Measurements from ENCODE around the gene UGDH. TPM values are rescaled to one million over a fixed set of nuclear protein-coding genes. Genes with fewer than 3 reads are reported as not detected.
A peak's percentile ranks its signal among the peaks of the same experiment; 100 is the strongest.

Gene UGDH
- total and polyA plus RNA-seq, 2 of the 13 experiments (the other 11 are each of a cell fraction or from before 2014, with no cell fraction given), result 99.0 to 384 TPM

GRCh38 chr4:39527296-39528060, at the start of gene UGDH (continued):
- TF ChIP-seq TEF (CRISPR knock-in tag; IDR thresholded peaks at IDR 0.05), result peak; percentile 86; the same call in 1 of the 2 replicates
- TF ChIP-seq ZFAT (CRISPR knock-in tag; conservative IDR thresholded peaks at IDR 0.05), result no peak
- peak; percentile 90; the same call in 1 of the 2 replicates for TF ChIP-seq BCL3 (CRISPR knock-in tag; IDR thresholded peaks at IDR 0.05)

GRCh38 chr4:39574946-39575345, 47.7 kb upstream of the UGDH start:
- ATAC-seq (no peak), FAIRE-seq (no peak), DNase-seq (ENCODE audit: low spot score) (no peak)
- no peak overlapping the region for H3K4me3 ChIP-seq (replicated peaks in 1 of 3; ENCODE audit: insufficient read depth in 1 of 3, low read depth in 2 of 3, low read length in 3 of 3)
- H3K79me2 ChIP-seq (ENCODE audit: insufficient read depth, low read length), result no peaks in the 10 kb centered on the region
- no peaks in the 10 kb centered on the region for H3K27me3 ChIP-seq (ENCODE audit: control insufficient read depth in 1 of 2, insufficient read depth in 2 of 2, low read length in 2 of 2)
- in situ Hi-C loops (cut with HindIII; ENCODE audit: extremely low pct_ligation_motif_present, low pct_unique_long_range_greater_than_20kb), result no loop called here
- peak; percentile 33; the same call in 1 of the 2 replicates for TF ChIP-seq CEBPB (IDR thresholded peaks at IDR 0.05; ENCODE audit: borderline replicate concordance, low read depth, low read length)
- no peak for TF ChIP-seq ZC3H4 (CRISPR knock-in tag; IDR thresholded peaks at IDR 0.05; ENCODE audit: borderline replicate concordance)
- WGBS (ENCODE audit: low lambda C conversion rate), result 95% methylated on average over 5 of the region's 5 CpGs
- H3K36me3 ChIP-seq (replicated peaks in 1 of 2; ENCODE audit: control insufficient read depth in 1 of 2, insufficient read depth in 2 of 2, low read length in 2 of 2), result no peaks in the 10 kb centered on the region
- H3K4me2 ChIP-seq (ENCODE audit: low read depth, low read length), result no peak overlapping the region
- intact Hi-C loops (cut with micrococcal nuclease; ENCODE audit: unreplicated experiment), result loop anchor here (10.0 kb wide), 1 partner anchor 50 kb away; no protein-coding TSS in a partner anchor
- CTCF ChIA-PET (ENCODE audit: low intra/inter-chr PET ratio, low total read pairs), result no interaction called here
- H3K4me1 ChIP-seq (ENCODE audit: insufficient read depth, low read length), result peaks cover 4% of the 10 kb centered on the region
- BruUV-seq (replicated peaks), result no TSS peak
- no peaks in the 10 kb centered on the region for H4K20me1 ChIP-seq (ENCODE audit: insufficient read depth, low read length)
- no peak overlapping the region for H3K9ac ChIP-seq (ENCODE audit: insufficient read depth, low read depth, low read length)
- no peaks in the 10 kb centered on the region for H3K9me3 ChIP-seq (ENCODE audit: low read length)
- no peak overlapping the region for H3K27ac ChIP-seq (ENCODE audit: extremely low read length, insufficient read depth, low read length)
- H2AFZ ChIP-seq (ENCODE audit: low read length), result no peak overlapping the region
- POLR2A ChIA-PET, result interaction anchor here (1.8 kb wide), 1 partner anchor 48 kb away, joined by 7 read pairs; the partner anchor contains the start of gene UGDH
